AG09309 (cell line): ENCODE results near the gene MAP3K6.
A peak's percentile ranks its signal among the peaks of the same experiment; 100 is the strongest.

Source experiments
- DNase-seq: peaks from one replicate; pipeline ENCODE4 v3.0.0-alpha.2; 2010; ENCODE audit warnings: low read depth
- H3K4me3 ChIP-seq: 2 replicates; pipeline ENCODE4 v1.5.1; 2011; ENCODE audit warnings: mild to moderate bottlenecking, low read depth, low read length, moderate library complexity; ENCODE audit not compliant: control insufficient read depth
- CTCF ChIP-seq: IDR thresholded peaks from 2 replicates; pipeline ENCODE4 v1.5.1; 2011; ENCODE audit warnings: mild to moderate bottlenecking, low read depth, low read length, inconsistent platforms; ENCODE audit not compliant: insufficient read depth, control insufficient read depth; ENCODE audit errors: missing control alignments

MAP3K6 gene

GRCh38 chr1:27366411-27367159 is at the start of gene MAP3K6:
MAP3K6 (minus strand) TSS chr1:27366961; CDS start chr1:27366597, 364 bp downstream.
- peak within 1 kb of the TSS; percentile 83 for H3K4me3 ChIP-seq
- TF ChIP-seq CTCF = no peak
- DNase-seq = no peak

- no peak for TF ChIP-seq CTCF
- H3K4me3 ChIP-seq = no peak overlapping the region
- no peak for DNase-seq
These were observed 47.3 kb upstream of the MAP3K6 start for GRCh38 chr1:27414091-27414490.

- TF ChIP-seq CTCF = no peak
- H3K4me3 ChIP-seq = no peak overlapping the region
- no peak for DNase-seq
These were observed 46.2 kb upstream of the MAP3K6 start for GRCh38 chr1:27413004-27413403.

- no peak overlapping the region for H3K4me3 ChIP-seq
- no peak for TF ChIP-seq CTCF
- DNase-seq = no peak
These were observed 45.7 kb upstream of the MAP3K6 start for GRCh38 chr1:27412502-27412901.

- H3K4me3 ChIP-seq = no peak overlapping the region
- no peak for DNase-seq
- no peak for TF ChIP-seq CTCF
These were observed 43.9 kb upstream of the MAP3K6 start for GRCh38 chr1:27410709-27411108.

- DNase-seq = no peak
- TF ChIP-seq CTCF = no peak
- no peak overlapping the region for H3K4me3 ChIP-seq
These were observed 42.9 kb upstream of the MAP3K6 start for GRCh38 chr1:27409669-27410068.
